Spleen (tissue), 11 donors: Measurements from ENCODE around the gene AKAP1. TPM values are rescaled to one million over a fixed set of nuclear protein-coding genes. Genes with fewer than 3 reads are reported as not detected.

Source experiments
- DNase-seq: peaks from one replicate; pipeline ENCODE4 v3.0.0-alpha.2; 2020
- H3K27ac ChIP-seq, 8 donors: fragments of 200-600 bp; sonication (generic) in 7 of 8; 1 replicate in 4 of 8; 2 replicates in 4 of 8; pipeline versions ENCODE4 v1.5.0 to v1.8.0; 2016 to 2021; ENCODE audit warnings: inconsistent platforms in 4 of 8, mild to moderate bottlenecking in 4 of 8, moderate library complexity in 1 of 8
- H3K27me3 ChIP-seq, 7 donors: fragments of 200-600 bp; sonication (generic) in 6 of 7; replicated peaks in 1 of 7; 1 replicate in 4 of 7; 2 replicates in 3 of 7; pipeline versions ENCODE4 v1.5.0 to v1.8.0; 2016 to 2021; ENCODE audit warnings: inconsistent platforms in 3 of 7, mild to moderate bottlenecking in 1 of 7
- H3K36me3 ChIP-seq, 6 donors: fragments of 200-600 bp; sonication (generic) in 5 of 6; 1 replicate in 4 of 6; 2 replicates in 2 of 6; pipeline versions ENCODE4 v1.5.0 to v1.8.0; 2016 to 2021; ENCODE audit warnings: inconsistent platforms in 2 of 6
- H3K4me1 ChIP-seq, 6 donors: fragments of 200-600 bp; sonication (generic) in 5 of 6; 1 replicate in 3 of 6; 2 replicates in 3 of 6; pipeline versions ENCODE4 v1.5.0 to v1.8.0; 2016 to 2021; ENCODE audit warnings: inconsistent platforms in 3 of 6
- H3K4me3 ChIP-seq, 8 donors: fragments of 200-600 bp; sonication (generic) in 7 of 8; 1 replicate in 4 of 8; 2 replicates in 4 of 8; pipeline versions ENCODE4 v1.5.0 to v1.8.0; 2016 to 2021; ENCODE audit warnings: inconsistent platforms in 4 of 8, mild to moderate bottlenecking in 4 of 8, moderate library complexity in 2 of 8
- H3K9me3 ChIP-seq, 8 donors: fragments of 200-600 bp; sonication (generic) in 7 of 8; 1 replicate in 4 of 8; 2 replicates in 4 of 8; pipeline versions ENCODE4 v1.5.0 to v1.8.0; 2016 to 2021; ENCODE audit warnings: inconsistent platforms in 4 of 8
- CTCF ChIP-seq, 11 experiments: fragments of 200-600 bp in 7 of 11; fragments of 450-650 bp in 4 of 11; sonication (generic) in 4 of 11; IDR thresholded peaks in 8 of 11; conservative IDR thresholded peaks in 3 of 11; 1 replicate in 7 of 11; 2 replicates in 4 of 11; pipeline versions ENCODE4 v1.4.0 to v1.8.0; 2016 to 2021; ENCODE audit warnings: antibody characterized with exemption in 11 of 11, inconsistent platforms in 4 of 11, mild to moderate bottlenecking in 1 of 11
- POLR2A ChIP-seq, 3 donors: fragments of 450-650 bp; IDR thresholded peaks; one replicate each; pipeline ENCODE4 v1.5.1; 2017; ENCODE audit warnings: antibody characterized with exemption in 3 of 3, mild to moderate bottlenecking in 1 of 3
- POLR2AphosphoS5 ChIP-seq, 3 donors: sonication (generic); formaldehyde crosslinking; IDR thresholded peaks; one replicate each; pipeline ENCODE4 v1.5.1; 2017; ENCODE audit warnings: antibody characterized with exemption in 3 of 3
- WGBS, 5 donors: extraction: QIAGEN DNeasy Blood & Tissue Kit in 3 of 5; methylation state at CpG; one replicate each; pipeline versions ENCODE4 v1.1.5 to v1.1.7; 2013 to 2018; 5-methylcytosine and 5-hydroxymethylcytosine counted together
- intact Hi-C: fragments of 100-400 bp; cut with DNase I; formaldehyde crosslinking; loops from one replicate; pipeline ENCODE4 v1.15.0; 2023; ENCODE audit warnings: low total_unique reads
- polyA plus RNA-seq, 3 donors: library from polyadenylated mRNA; stranded (reverse); fragments of 200-250 nt; gene quantifications; one replicate each; pipeline ENCODE4 v1.2.1, GENCODE V29; 2013
- total RNA-seq, 7 donors: library from RNA; depleted of rRNA in 3 of 7; stranded (reverse); fragments of >200 nt in 3 of 7; fragmentation: NEBNext Ultra II Directional in 4 of 7; extraction: Animal tissue kit (Norgen Biotek cat#: 25700) in 4 of 7; gene quantifications; one replicate each; pipeline versions ENCODE4 v1.1.0 to v1.2.1, GENCODE V29; 2016 to 2021
- donor health status: healthy with polysubstance abuse.
- donor health status: DM: no; HTN: no; CAD: no; lungs with moderate emphysema.
- donor health status: DM: no; HTN: no; CAD: no.
- donor health status: Bipolar disorder and iron deficiency.
- donor health status: healthy.
- donor health status: DM: no; HTN: no; CAD: no.
- donor health status: DM: yes; HTN: yes; CAD: no.

AKAP1 gene
- total and polyA plus RNA-seq, 10 donors: 6.7 to 23.9 (median 17.6) TPM

- no peak for DNase-seq
- intact Hi-C loops: no loop called here
- H3K9me3 ChIP-seq: no peaks in the 10 kb centered on the region
- no peaks in the 10 kb centered on the region for H3K36me3 ChIP-seq
- 87 to 97% (median 93%) methylated on average over 5 of the region's 5 CpGs for WGBS, 5 donors
- no peak overlapping the region for H3K27ac ChIP-seq
- peaks cover 0 to 42% (median 9%) of the 10 kb centered on the region in 6 donors for H3K4me1 ChIP-seq
- no peak for TF ChIP-seq CTCF (IDR thresholded peaks at IDR 0.05 in 8 of 11, conservative IDR thresholded peaks at IDR 0.05 in 3 of 11)
- TF ChIP-seq POLR2A (IDR thresholded peaks at IDR 0.05): no peak
- TF ChIP-seq POLR2AphosphoS5 (IDR thresholded peaks at IDR 0.05): no peak
- no peak overlapping the region for H3K4me3 ChIP-seq
- H3K27me3 ChIP-seq: no peaks in the 10 kb centered on the region
These were observed 6.2 kb downstream of the AKAP1 start for GRCh38 chr17:57091186-57091618.

GRCh38 chr17:57092171-57092570 is 7.1 kb downstream of the AKAP1 start:
- TF ChIP-seq POLR2A (IDR thresholded peaks at IDR 0.05) (no peak), CTCF (IDR thresholded peaks at IDR 0.05 in 8 of 11, conservative IDR thresholded peaks at IDR 0.05 in 3 of 11) (no peak), POLR2AphosphoS5 (IDR thresholded peaks at IDR 0.05) (no peak)
- Histone ChIP-seq H3K36me3 (no peaks in the 10 kb centered on the region), H3K4me1 (peaks cover 0 to 38% (median under 1%) of the 10 kb centered on the region in 6 donors), H3K27ac (no peak overlapping the region), H3K4me3 (no peak overlapping the region), H3K27me3 (no peaks in the 10 kb centered on the region), H3K9me3 (no peaks in the 10 kb centered on the region)
- WGBS, 5 donors: 59 to 100% (median 80%) methylated on average over 2 of the region's 2 CpGs
- DNase-seq: no peak
- intact Hi-C loops: no loop called here

- Histone ChIP-seq H3K4me3 (no peak overlapping the region), H3K27ac (no peak overlapping the region), H3K36me3 (no peaks in the 10 kb centered on the region), H3K27me3 (no peaks in the 10 kb centered on the region), H3K4me1 (peaks cover 0 to 38% (median 2%) of the 10 kb centered on the region in 6 donors), H3K9me3 (no peaks in the 10 kb centered on the region)
- intact Hi-C loops: no loop called here
- DNase-seq: no peak
- TF ChIP-seq CTCF (IDR thresholded peaks at IDR 0.05 in 8 of 11, conservative IDR thresholded peaks at IDR 0.05 in 3 of 11): no peak
- no peak for TF ChIP-seq POLR2A (IDR thresholded peaks at IDR 0.05)
- TF ChIP-seq POLR2AphosphoS5 (IDR thresholded peaks at IDR 0.05): no peak
- 91 to 98% (median 95%) methylated on average over 8 of the region's 8 CpGs for WGBS, 5 donors
These were observed 7.7 kb downstream of the AKAP1 start for GRCh38 chr17:57092779-57093178.

GRCh38 chr17:57096472-57097202 is 11.6 kb downstream of the AKAP1 start:
- no peak overlapping the region for H3K27ac ChIP-seq
- intact Hi-C loops: no loop called here

More at GRCh38 chr17:57096472-57097202, 11.6 kb downstream of the AKAP1 start:
- Histone ChIP-seq H3K9me3 (no peaks in the 10 kb centered on the region), H3K27me3 (no peaks in the 10 kb centered on the region), H3K4me3 (no peak overlapping the region), H3K4me1 (peaks cover 0 to 56% (median 16%) of the 10 kb centered on the region in 6 donors), H3K36me3 (no peaks in the 10 kb centered on the region)
- TF ChIP-seq CTCF (IDR thresholded peaks at IDR 0.05 in 8 of 11, conservative IDR thresholded peaks at IDR 0.05 in 3 of 11) (no peak), POLR2A (IDR thresholded peaks at IDR 0.05) (no peak), POLR2AphosphoS5 (IDR thresholded peaks at IDR 0.05) (no peak)
- no peak for DNase-seq
- WGBS, 5 donors: 85 to 96% (median 88%) methylated on average over 6 of the region's 6 CpGs
